ENCODE results near the gene ZFP92.

The ZFP92 gene

DNA sequence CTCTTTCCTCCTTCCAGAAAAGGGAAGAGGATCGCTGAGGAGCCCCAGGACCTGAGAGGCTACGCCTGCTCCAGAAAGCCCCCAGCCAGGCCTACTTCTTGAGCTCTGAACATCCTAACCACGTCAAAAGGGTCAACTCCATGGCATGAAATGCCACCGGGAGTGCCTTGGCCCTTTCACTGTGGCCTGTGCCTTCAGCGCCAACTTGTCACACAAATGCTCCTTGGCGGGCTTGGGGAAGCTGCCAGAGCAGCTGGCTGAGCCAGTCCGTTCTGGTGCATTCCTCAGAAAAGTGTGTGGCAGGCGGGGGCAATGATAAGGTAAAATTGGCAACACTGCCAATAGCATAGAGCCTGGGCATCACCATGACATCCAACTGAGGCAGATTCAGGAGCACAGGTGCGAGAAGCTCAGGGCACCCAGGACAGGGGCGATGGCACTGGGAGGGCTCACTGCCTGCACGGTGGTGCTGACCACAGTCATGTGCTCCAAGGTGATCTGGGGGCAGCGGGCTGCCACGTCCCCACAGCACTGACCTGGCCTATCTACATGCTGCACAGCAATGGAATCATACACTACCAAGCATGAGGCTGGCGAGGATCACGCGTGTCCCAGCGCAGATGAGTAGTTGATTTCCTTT, 46.7 kb downstream of the ZFP92 start:
- DNase-seq, result no peak

DNA sequence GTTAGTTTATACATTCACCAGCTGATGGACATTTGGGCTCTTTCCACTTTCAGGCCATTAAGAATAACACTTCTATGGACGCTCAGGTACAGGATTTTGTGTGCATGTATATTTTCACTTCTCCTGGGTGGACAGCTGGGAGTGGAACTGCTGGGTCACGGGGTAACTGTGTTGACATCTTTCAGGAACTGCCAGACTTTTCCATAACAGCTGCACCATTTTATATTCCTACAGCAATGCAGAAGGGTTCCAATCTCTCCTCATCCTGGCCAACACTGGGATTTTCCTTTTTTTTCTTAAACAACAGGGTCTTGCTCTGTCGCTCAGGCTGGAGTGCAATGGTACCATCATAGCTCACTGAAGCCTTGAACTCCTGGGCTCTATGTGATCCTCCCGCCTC, 47.2 kb downstream of the ZFP92 start:
- no peak for DNase-seq

DNA sequence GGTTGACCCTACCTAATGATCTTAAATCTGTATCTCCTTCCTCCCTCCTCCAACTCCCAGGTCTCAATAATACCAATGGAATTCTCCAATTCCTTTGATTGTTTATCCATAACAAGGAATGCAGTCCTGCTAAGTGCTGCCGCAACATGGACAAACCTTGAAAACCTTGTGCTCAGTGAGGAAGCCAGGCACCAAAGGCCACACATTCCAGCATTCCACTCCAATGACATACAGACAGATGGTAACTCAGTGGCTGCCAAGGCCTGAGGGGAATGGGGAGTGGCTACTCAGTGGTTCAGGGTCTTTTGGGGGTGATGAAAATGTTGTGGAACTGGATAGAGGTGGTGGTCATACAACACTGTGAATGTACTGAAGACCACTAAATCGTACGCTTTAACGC, 48.7 kb downstream of the ZFP92 start:
- DNase-seq, result no peak

DNA sequence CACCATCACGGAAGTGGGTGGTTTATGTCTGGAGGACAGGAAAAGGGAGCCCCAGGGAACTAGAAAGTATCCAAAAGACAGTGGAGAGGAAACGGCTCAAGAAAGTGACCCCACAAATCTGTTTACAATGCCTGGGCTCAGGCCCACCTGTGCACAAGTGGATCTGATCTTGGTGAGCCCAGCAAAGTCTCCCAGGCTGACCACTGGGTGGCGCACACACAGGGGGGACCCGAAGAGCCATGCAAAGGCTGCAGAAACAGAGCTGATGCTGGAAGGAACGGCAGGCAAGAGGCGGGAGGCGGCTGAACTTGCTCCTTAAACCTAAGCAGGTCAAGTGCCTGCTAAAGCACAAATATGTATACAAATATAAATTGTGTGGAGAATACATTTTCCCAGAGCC, 49.6 kb downstream of the ZFP92 start:
- DNase-seq, result peak; percentile 65

Data from DMS53 (cell line).